Neuronal stem cell (in vitro differentiated cells): ENCODE measurements around the gene CCR1.
"Not testable (repeated sequence)": the region's sequence is repeated elsewhere in the genome, so short reads cannot be mapped to it uniquely, and the experiment has no call there.

Source experiments
- DNase-seq: peaks from one replicate; pipeline ENCODE4 v3.0.0-alpha.2; 2013; ENCODE audit warnings: low spot score
- H2AFZ ChIP-seq: one replicate; pipeline ENCODE4 v1.6.1; 2013; ENCODE audit warnings: mild to moderate bottlenecking, low read length, inconsistent platforms
- H2AK5ac ChIP-seq: 2 replicates; pipeline ENCODE4 v1.6.1; 2013; ENCODE audit warnings: low read depth, mild to moderate bottlenecking, inconsistent platforms, low read length, moderate library complexity, mixed read lengths
- H2BK120ac ChIP-seq: 2 replicates; pipeline ENCODE4 v1.6.1; 2013; ENCODE audit warnings: low read depth, mild to moderate bottlenecking, inconsistent platforms, low read length, moderate library complexity, mixed read lengths
- H2BK12ac ChIP-seq: one replicate; pipeline ENCODE4 v1.6.1; 2013; ENCODE audit warnings: low read length, inconsistent platforms
- H2BK15ac ChIP-seq: 2 replicates; pipeline ENCODE4 v1.6.1; 2013; ENCODE audit warnings: mild to moderate bottlenecking, low read length, inconsistent platforms, mixed read lengths
- H2BK5ac ChIP-seq: one replicate; pipeline ENCODE4 v1.6.1; 2013; ENCODE audit warnings: inconsistent platforms, mild to moderate bottlenecking, low read length, moderate library complexity
- H3K14ac ChIP-seq: one replicate; pipeline ENCODE4 v1.6.1; 2013; ENCODE audit warnings: low read length, inconsistent platforms
- H3K18ac ChIP-seq: 2 replicates; pipeline ENCODE4 v1.6.1; 2013; ENCODE audit warnings: low read length, inconsistent platforms
- H3K23ac ChIP-seq: 2 replicates; pipeline ENCODE4 v1.6.1; 2013; ENCODE audit warnings: low read depth, mild to moderate bottlenecking, mixed read lengths, low read length, inconsistent platforms; ENCODE audit not compliant: poor library complexity
- H3K27ac ChIP-seq: replicated peaks from 3 replicates; pipeline ENCODE4 v1.5.1; 2013; ENCODE audit warnings: low read length, inconsistent platforms
- H3K27me3 ChIP-seq, 3 experiments: 2 replicates each; pipeline ENCODE4 v1.6.1; 2013; ENCODE audit warnings: low read length in 3 of 3, mild to moderate bottlenecking in 2 of 3, inconsistent platforms in 1 of 3, low read depth in 1 of 3, mixed read lengths in 1 of 3, moderate library complexity in 1 of 3; ENCODE audit not compliant: control insufficient read depth in 3 of 3, insufficient read depth in 3 of 3
- H3K36me3 ChIP-seq, 2 donors: replicated peaks in 1 of 2; 2 replicates each; pipeline ENCODE4 v1.6.1; 2013; ENCODE audit warnings: low read length in 2 of 2; ENCODE audit not compliant: control insufficient read depth in 2 of 2, insufficient read depth in 2 of 2
- H3K4ac ChIP-seq: 2 replicates; pipeline ENCODE4 v1.6.1; 2013; ENCODE audit warnings: inconsistent platforms, mild to moderate bottlenecking, low read length, moderate library complexity
- H3K4me1 ChIP-seq, 2 donors: 1 replicate in 1 of 2; 2 replicates in 1 of 2; pipeline ENCODE4 v1.6.1; 2013; ENCODE audit warnings: low read length in 2 of 2, low read depth in 1 of 2; ENCODE audit not compliant: control insufficient read depth in 2 of 2, insufficient read depth in 1 of 2
- H3K4me2 ChIP-seq: one replicate; pipeline ENCODE4 v1.6.1; 2013; ENCODE audit warnings: mild to moderate bottlenecking, low read length, inconsistent platforms; ENCODE audit not compliant: insufficient read depth, poor library complexity, severe bottlenecking
- H3K4me3 ChIP-seq, 2 donors: 2 replicates each; pipeline ENCODE4 v1.5.1; 2013; ENCODE audit warnings: low read length in 2 of 2, mild to moderate bottlenecking in 2 of 2, inconsistent platforms in 1 of 2, moderate library complexity in 1 of 2
- H3K79me1 ChIP-seq: one replicate; pipeline ENCODE4 v1.6.1; 2013; ENCODE audit warnings: low read depth, mild to moderate bottlenecking, inconsistent platforms, low read length, moderate library complexity
- H3K9ac ChIP-seq: one replicate; pipeline ENCODE4 v1.6.1; 2013; ENCODE audit warnings: mild to moderate bottlenecking, low read depth, low read length, inconsistent platforms; ENCODE audit not compliant: poor library complexity
- H3K9me3 ChIP-seq, 2 donors: replicated peaks in 1 of 2; 2 replicates each; pipeline versions ENCODE3 to v1.6.1; 2013; ENCODE audit warnings: low read length in 2 of 2, mild to moderate bottlenecking in 2 of 2, inconsistent platforms in 1 of 2, low read depth in 1 of 2, mixed read lengths in 1 of 2, moderate library complexity in 1 of 2; ENCODE audit not compliant: control insufficient read depth in 2 of 2, insufficient read depth in 1 of 2
- H4K8ac ChIP-seq: one replicate; pipeline ENCODE4 v1.6.1; 2013; ENCODE audit warnings: low read depth, mild to moderate bottlenecking, inconsistent platforms, low read length, moderate library complexity
- H4K91ac ChIP-seq: one replicate; pipeline ENCODE4 v1.6.1; 2013; ENCODE audit warnings: low read length, low read depth, mild to moderate bottlenecking, inconsistent platforms; ENCODE audit not compliant: poor library complexity
- WGBS, 2 donors: extraction: QIAGEN DNeasy Blood & Tissue Kit; methylation state at CpG; one replicate each; pipeline ENCODE4 v1.1.7; 2013; ENCODE audit warnings: missing lambda C conversion rate in 2 of 2, mixed read lengths in 1 of 2; ENCODE audit not compliant: insufficient read length in 2 of 2, insufficient replicate concordance in 1 of 2; ENCODE audit errors: extremely low coverage in 2 of 2; 5-methylcytosine and 5-hydroxymethylcytosine counted together

CCR1 gene

GRCh38 chr3:46157685-46158084 lies 50.4 kb downstream of the CCR1 start:
- not testable (repeated sequence) for H3K4me3 ChIP-seq, H3K27me3 ChIP-seq, H2AFZ ChIP-seq, H3K79me1 ChIP-seq, H3K18ac ChIP-seq, H2BK12ac ChIP-seq, H3K4ac ChIP-seq, H3K9me3 ChIP-seq, H3K4me2 ChIP-seq, H3K23ac ChIP-seq, H2BK120ac ChIP-seq, DNase-seq, H4K8ac ChIP-seq, H3K9ac ChIP-seq, H3K27ac ChIP-seq, H2BK5ac ChIP-seq, H3K4me1 ChIP-seq, H3K14ac ChIP-seq, H3K36me3 ChIP-seq, H2BK15ac ChIP-seq, H2AK5ac ChIP-seq, H4K91ac ChIP-seq
- WGBS, 2 donors = no CpG with 5 or more reads among the region's 1 CpG

- Histone ChIP-seq H3K9me3 (no peaks in the 10 kb centered on the region), H3K4me2 (no peak overlapping the region), H2AK5ac (peak overlapping the region; percentile 63), H3K9ac (no peak overlapping the region), H3K14ac (no peak overlapping the region), H3K36me3 (no peaks in the 10 kb centered on the region), H2BK5ac (no peak overlapping the region), H4K8ac (no peak overlapping the region), H4K91ac (no peak overlapping the region), H2AFZ (no peak overlapping the region), H3K18ac (peak overlapping the region; percentile 28), H3K79me1 (no peaks in the 10 kb centered on the region), H2BK120ac (no peak overlapping the region), H2BK12ac (no peak overlapping the region), H3K4me1 (no peaks in the 10 kb centered on the region), H3K27ac (no peak overlapping the region), H2BK15ac (no peak overlapping the region), H3K4ac (no peak overlapping the region), H3K23ac (no peak overlapping the region), H3K4me3 (no peak overlapping the region), H3K27me3 (no peaks in the 10 kb centered on the region)
- DNase-seq = no peak
- WGBS, 2 donors = no CpG with 5 or more reads among the region's 1 CpG
Observed at GRCh38 chr3:46154311-46154710, 53.8 kb downstream of the CCR1 start.
